Hematopoietic multipotent progenitor cell treated with erythropoietin and hydrocortisone succinate and interleukin-3 and kit ligand, for 6 days (in vitro differentiated cells): ENCODE measurements around the gene POF1B.
"Not testable (repeated sequence)": the region's sequence is repeated elsewhere in the genome, so short reads cannot be mapped to it uniquely, and the experiment has no call there.

Source experiments
- DNase-seq: peaks from one replicate; pipeline ENCODE4 v3.0.0-alpha.2; 2015

The POF1B gene

GRCh38 chrX:85379174-85379907, at the start of gene POF1B:
Gene POF1B (minus strand): TSS chrX:85379665. CDS start chrX:85379454, 211 bp downstream.
- no peak for DNase-seq

- DNase-seq = no peak
Measured at GRCh38 chrX:85429066-85429465, 49.6 kb upstream of the POF1B start.

GRCh38 chrX:85419293-85419692, 39.8 kb upstream of the POF1B start:
- no peak for DNase-seq

GRCh38 chrX:85391878-85392238, 12.4 kb upstream of the POF1B start:
- no peak for DNase-seq

GRCh38 chrX:85391185-85391877, 11.9 kb upstream of the POF1B start:
- no peak for DNase-seq

GRCh38 chrX:85381602-85382001, 2.1 kb upstream of the POF1B start:
- DNase-seq = no peak

- DNase-seq = no peak
Measured at GRCh38 chrX:85378461-85378860, 1.0 kb downstream of the POF1B start.

GRCh38 chrX:85375333-85375738, 4.1 kb downstream of the POF1B start:
- DNase-seq = no peak

GRCh38 chrX:85365370-85365995, 14.0 kb downstream of the POF1B start:
- DNase-seq = no peak

GRCh38 chrX:85359051-85359450, 20.4 kb downstream of the POF1B start:
- DNase-seq = no peak

- DNase-seq = no peak
Measured at GRCh38 chrX:85345523-85345922, 33.9 kb downstream of the POF1B start.

- DNase-seq = no peak
Measured at GRCh38 chrX:85327060-85327333, 52.5 kb downstream of the POF1B start.

GRCh38 chrX:85326234-85327059, 53.0 kb downstream of the POF1B start:
- no peak for DNase-seq

GRCh38 chrX:85311348-85311747, 68.1 kb downstream of the POF1B start:
- not testable (repeated sequence) for DNase-seq

- DNase-seq = peak; percentile 1
Measured at GRCh38 chrX:85309717-85310116, 69.7 kb downstream of the POF1B start.

- no peak for DNase-seq
Measured at GRCh38 chrX:85303544-85303943, 75.9 kb downstream of the POF1B start.

- DNase-seq = no peak
Measured at GRCh38 chrX:85288992-85289723, 90.3 kb downstream of the POF1B start.

GRCh38 chrX:85285286-85285685, 94.2 kb downstream of the POF1B start:
- DNase-seq = not testable (repeated sequence)

GRCh38 chrX:85244450-85245211, 134.8 kb downstream of the POF1B start:
- peak; percentile 52 for DNase-seq

GRCh38 chrX:85243761-85244449, 135.6 kb downstream of the POF1B start, which contains the start of the genes SATL1 and ZNF711:
Gene SATL1 (minus strand): TSS chrX:85243779. CDS start chrX:85108968, 134,811 bp downstream.
Gene ZNF711 (plus strand): TSS chrX:85243991. CDS start chrX:85247573, 3,582 bp downstream.
- peak; percentile 71 for DNase-seq

GRCh38 chrX:85243155-85243554, 136.3 kb downstream of the POF1B start:
- DNase-seq = peak; percentile 1
